SU-DHL-6 (cell line): Measurements from ENCODE around the gene LY6G6C.

Source experiments
- H2AFZ ChIP-seq: fragments of 200-600 bp; sonication (generic); 2 replicates; pipeline ENCODE4 v1.6.1; 2014; ENCODE audit warnings: low read depth, mild to moderate bottlenecking, moderate library complexity, mixed read lengths, antibody characterized with exemption, low read length; ENCODE audit not compliant: severe bottlenecking
- H3F3A ChIP-seq: fragments of 200-600 bp; shearing (Covaris generic); 2 replicates; pipeline ENCODE4 v1.6.0; 2016; ENCODE audit warnings: antibody characterized with exemption, mild to moderate bottlenecking; ENCODE audit not compliant: insufficient read depth
- H3K27ac ChIP-seq: fragments of 200-600 bp; sonication (generic); 2 replicates; pipeline ENCODE4 v1.5.1; 2016; ENCODE audit warnings: low read depth, mild to moderate bottlenecking, low read length, moderate library complexity, mixed read lengths
- H3K27me3 ChIP-seq: fragments of 200-600 bp; sonication (generic), shearing (Covaris generic); 2 replicates; pipeline ENCODE4 v1.6.0; 2014; ENCODE audit warnings: mild to moderate bottlenecking, low read length
- H3K36me3 ChIP-seq: fragments of 200-600 bp; sonication (generic); 2 replicates; pipeline ENCODE4 v1.6.1; 2014; ENCODE audit warnings: mild to moderate bottlenecking, low read length, mixed read lengths
- H3K4me2 ChIP-seq: fragments of 300-600, 200-600 bp; shearing (Covaris generic), sonication (generic); 2 replicates; pipeline ENCODE4 v1.6.0; 2014; ENCODE audit warnings: low read length, low read depth, mild to moderate bottlenecking; ENCODE audit not compliant: poor library complexity, severe bottlenecking
- H3K4me3 ChIP-seq: fragments of 200-600 bp; sonication (generic); 2 replicates; pipeline ENCODE4 v1.5.1; 2014; ENCODE audit warnings: antibody characterized with exemption, low read length, mild to moderate bottlenecking, mixed read lengths; ENCODE audit not compliant: insufficient read depth, poor library complexity, severe bottlenecking
- H3K79me2 ChIP-seq: fragments of 200-600 bp; sonication (generic); 2 replicates; pipeline ENCODE4 v1.6.1; 2014; ENCODE audit warnings: mild to moderate bottlenecking, low read length, moderate library complexity; ENCODE audit not compliant: insufficient read depth
- H3K9ac ChIP-seq: fragments of 200-600 bp; sonication (generic); 2 replicates; pipeline ENCODE4 v1.7.0; 2014; ENCODE audit warnings: mild to moderate bottlenecking, low read length
- H3K9me2 ChIP-seq: fragments of 200-600 bp; sonication (generic); replicated peaks from 2 replicates; pipeline ENCODE4 v1.6.1; 2014; ENCODE audit warnings: low read length; ENCODE audit not compliant: insufficient read depth
- H3K9me3 ChIP-seq: fragments of 200-600 bp; sonication (generic); 2 replicates; pipeline ENCODE4 v1.6.1; 2014; ENCODE audit warnings: low read length, mixed read lengths; ENCODE audit not compliant: insufficient read depth
- H4K20me1 ChIP-seq: fragments of 200-600 bp; sonication (generic); 2 replicates; pipeline ENCODE4 v1.6.1; 2014; ENCODE audit warnings: low read depth, mild to moderate bottlenecking, antibody characterized with exemption, low read length, moderate library complexity, mixed read lengths
- CTCF ChIP-seq: fragments of 200-600 bp; sonication (generic); IDR thresholded peaks from one replicate; pipeline ENCODE4 v1.5.1; 2017; ENCODE audit warnings: antibody characterized with exemption, mild to moderate bottlenecking, low read length, moderate library complexity; ENCODE audit not compliant: insufficient read depth, poor library complexity, severe bottlenecking
- EZH2phosphoT487 ChIP-seq: fragments of 200-600 bp; sonication (generic), shearing (Covaris generic); conservative IDR thresholded peaks from 2 replicates; pipeline ENCODE4 v1.6.1; 2018; ENCODE audit warnings: mild to moderate bottlenecking, antibody characterized with exemption, low read length, moderate library complexity, mixed read lengths

LY6G6C gene

DNA sequence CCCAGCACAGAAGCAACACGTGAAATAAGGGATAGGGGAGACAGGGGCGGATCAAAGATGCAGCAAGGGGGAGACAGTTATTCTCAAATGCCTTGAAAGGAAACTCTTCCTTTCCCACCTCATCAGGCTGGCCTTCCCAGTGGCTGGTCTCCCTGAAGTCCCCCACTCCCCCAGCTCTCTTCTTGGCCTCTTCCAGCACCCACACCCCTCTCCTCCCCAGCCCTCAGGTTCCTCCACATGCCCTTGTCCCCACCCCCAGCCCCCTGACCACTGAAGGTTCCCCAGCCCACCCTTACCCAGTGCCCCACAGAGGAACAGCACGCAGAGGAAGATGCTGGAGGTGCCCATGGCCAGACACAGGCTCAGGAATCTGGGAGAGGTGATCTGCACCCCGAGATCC is 8.1 kb downstream of the LY6G6C start:
- H3K9me3 ChIP-seq: no peaks in the 10 kb centered on the region
- H3K27me3 ChIP-seq: no peaks in the 10 kb centered on the region
- H3F3A ChIP-seq: no peaks in the 10 kb centered on the region
- H3K4me2 ChIP-seq: no peak overlapping the region
- no peak overlapping the region for H3K4me3 ChIP-seq
- no peak overlapping the region for H3K27ac ChIP-seq
- no peaks in the 10 kb centered on the region for H3K36me3 ChIP-seq
- H3K79me2 ChIP-seq: no peaks in the 10 kb centered on the region
- no peaks in the 10 kb centered on the region for H3K9me2 ChIP-seq
- no peak overlapping the region for H2AFZ ChIP-seq
- TF ChIP-seq CTCF (no peak), EZH2phosphoT487 (no peak)
- no peaks in the 10 kb centered on the region for H4K20me1 ChIP-seq
- H3K9ac ChIP-seq: no peak overlapping the region

GRCh38 chr6:31712296-31712695 is 9.2 kb downstream of the LY6G6C start:
- Histone ChIP-seq H3K79me2 (no peaks in the 10 kb centered on the region), H3K27me3 (no peaks in the 10 kb centered on the region), H3F3A (no peaks in the 10 kb centered on the region), H3K9ac (no peak overlapping the region), H3K36me3 (no peaks in the 10 kb centered on the region), H3K27ac (no peak overlapping the region), H3K4me2 (no peak overlapping the region), H3K9me3 (no peaks in the 10 kb centered on the region), H3K9me2 (no peaks in the 10 kb centered on the region), H3K4me3 (no peak overlapping the region), H2AFZ (no peak overlapping the region), H4K20me1 (no peaks in the 10 kb centered on the region)
- TF ChIP-seq CTCF (peak; percentile 53), EZH2phosphoT487 (no peak)

DNA sequence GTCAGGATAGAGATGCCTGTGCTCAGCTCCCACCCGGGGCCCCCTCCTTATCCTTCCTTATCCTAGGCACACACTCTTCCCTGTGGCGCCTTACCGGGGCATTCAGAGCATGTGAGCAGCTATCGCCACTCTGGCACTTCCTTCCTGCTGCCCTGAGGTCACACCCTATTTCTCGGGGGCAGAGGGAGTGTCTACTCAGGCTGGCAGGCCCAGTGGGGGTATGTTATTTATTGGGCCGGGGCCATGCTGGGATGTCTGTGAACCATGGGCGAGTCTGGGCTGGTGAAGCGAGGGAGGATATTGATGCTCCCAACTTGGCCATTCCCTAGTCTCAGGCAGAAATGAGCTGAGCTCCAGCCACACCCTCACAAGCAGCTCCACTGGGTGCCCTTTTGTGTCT is 10.3 kb downstream of the LY6G6C start:
- Histone ChIP-seq H3K9me2 (no peaks in the 10 kb centered on the region), H2AFZ (no peak overlapping the region), H3F3A (no peaks in the 10 kb centered on the region), H3K9me3 (no peaks in the 10 kb centered on the region), H3K9ac (no peak overlapping the region), H3K27me3 (no peaks in the 10 kb centered on the region), H3K4me2 (no peak overlapping the region), H3K36me3 (no peaks in the 10 kb centered on the region), H3K79me2 (no peaks in the 10 kb centered on the region), H3K4me3 (no peak overlapping the region), H4K20me1 (no peaks in the 10 kb centered on the region), H3K27ac (no peak overlapping the region)
- TF ChIP-seq EZH2phosphoT487: no peak
- TF ChIP-seq CTCF: no peak
